Hepatocyte (in vitro differentiated cells): ENCODE data around the gene MEX3B. TPM values are rescaled to one million over a fixed set of nuclear protein-coding genes. Genes with fewer than 3 reads are reported as not detected.
"Not testable (repeated sequence)": the region's sequence is repeated elsewhere in the genome, so short reads cannot be mapped to it uniquely, and the experiment has no call there.

Experiments
- DNase-seq: peaks from one replicate; pipeline ENCODE4 v3.0.0-alpha.2; 2016; ENCODE audit warnings: low spot score
- H2AFZ ChIP-seq: fragments of 200-600 bp; sonication (generic); 2 replicates; pipeline ENCODE4 v1.6.0; 2016; ENCODE audit warnings: antibody characterized with exemption, mild to moderate bottlenecking
- H3K27ac ChIP-seq: fragments of 200-600 bp; sonication (generic); 2 replicates; pipeline ENCODE4 v1.5.1; 2016; ENCODE audit warnings: mild to moderate bottlenecking
- H3K27me3 ChIP-seq: fragments of 200-600 bp; sonication (generic); 2 replicates; pipeline ENCODE4 v1.6.1; 2016
- H3K36me3 ChIP-seq: fragments of 200-600 bp; sonication (generic); replicated peaks from 2 replicates; pipeline ENCODE4 v1.5.1; 2016; ENCODE audit warnings: low read depth; ENCODE audit not compliant: insufficient read depth
- H3K4me1 ChIP-seq: fragments of 200-600 bp; sonication (generic); 2 replicates; pipeline ENCODE4 v1.5.1; 2016; ENCODE audit warnings: mild to moderate bottlenecking, moderate library complexity; ENCODE audit not compliant: insufficient read depth
- H3K4me2 ChIP-seq: fragments of 200-600 bp; sonication (generic); 2 replicates; pipeline ENCODE4 v1.6.0; 2016
- H3K4me3 ChIP-seq: fragments of 200-600 bp; sonication (generic); 2 replicates; pipeline ENCODE4 v1.5.1; 2016; ENCODE audit warnings: mild to moderate bottlenecking
- H3K79me2 ChIP-seq: fragments of 200-600 bp; sonication (generic); 2 replicates; pipeline ENCODE4 v1.6.0; 2017; ENCODE audit warnings: mild to moderate bottlenecking
- H3K9me2 ChIP-seq: fragments of 200-600 bp; sonication (generic); replicated peaks from 2 replicates; pipeline ENCODE4 v1.6.0; 2017; ENCODE audit warnings: mild to moderate bottlenecking; ENCODE audit not compliant: insufficient read depth
- H3K9me3 ChIP-seq: fragments of 200-600 bp; sonication (generic); 2 replicates; pipeline ENCODE4 v1.5.1; 2016; ENCODE audit warnings: low read depth, mild to moderate bottlenecking
- H4K20me1 ChIP-seq: fragments of 200-600 bp; sonication (generic); 2 replicates; pipeline ENCODE4 v1.6.0; 2016; ENCODE audit warnings: mild to moderate bottlenecking; ENCODE audit not compliant: insufficient read depth, poor library complexity, severe bottlenecking
- EZH2 ChIP-seq: fragments of 200-600 bp; sonication (generic); IDR thresholded peaks from 2 replicates; pipeline ENCODE4 v1.6.1; 2016; ENCODE audit warnings: antibody characterized with exemption, mild to moderate bottlenecking, borderline replicate concordance
- EZH2phosphoT487 ChIP-seq: fragments of 200-600 bp; sonication (generic); IDR thresholded peaks from one replicate; pipeline ENCODE4 v1.6.1; 2018; ENCODE audit warnings: antibody characterized with exemption, mild to moderate bottlenecking, low read depth, moderate library complexity; ENCODE audit not compliant: unreplicated experiment, severe bottlenecking
- WGBS: methylation state at CpG from one replicate; pipeline ENCODE4 v1.1.6; 2016; ENCODE audit warnings: low lambda C conversion rate; ENCODE audit errors: missing lambda C conversion rate; 5-methylcytosine and 5-hydroxymethylcytosine counted together
- polyA plus RNA-seq: library from polyadenylated mRNA; unstranded; fragments of >200 nt; fragmentation: Nextera tagmentation; extraction: Ambion mirVana; gene quantifications from 2 replicates; pipeline ENCODE4 v1.2.1, GENCODE V29; 2016
- total RNA-seq: library from RNA; depleted of rRNA; stranded (reverse); fragments of >200 nt; gene quantifications from 2 replicates; pipeline ENCODE4 v1.2.3, GENCODE V29; 2014
- TF ChIP-seq, protein P1 (sequence below): fragments of 200-600 bp; sonication (generic); IDR thresholded peaks from 2 replicates; pipeline ENCODE4 v1.5.1; 2016; ENCODE audit warnings: antibody characterized with exemption, mild to moderate bottlenecking; ENCODE audit not compliant: poor library complexity

MEX3B gene
- total and polyA plus RNA-seq, 2 experiments from 2014 or later = 4.8 to 10.0 TPM

DNA sequence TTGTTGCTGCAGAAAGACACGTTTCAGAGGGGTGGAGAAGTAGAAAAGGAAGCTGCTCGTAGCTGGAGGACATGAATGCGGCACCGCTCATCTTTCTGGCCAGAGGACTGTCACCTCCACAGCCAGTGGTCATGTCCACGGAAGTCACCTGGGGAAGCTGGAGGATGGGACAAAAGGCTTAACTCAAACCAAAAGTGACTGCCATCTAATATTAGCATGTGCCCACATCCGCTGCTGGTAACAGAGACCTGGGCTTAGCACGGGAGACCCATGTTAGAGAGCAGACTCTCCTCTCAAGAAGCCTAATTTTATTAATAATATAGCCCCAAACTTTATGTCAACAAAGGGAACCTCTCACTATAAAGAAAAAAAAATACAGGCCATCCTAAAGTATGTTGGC, 5.9 kb downstream of the MEX3B start:
- TF ChIP-seq, protein P1, sequence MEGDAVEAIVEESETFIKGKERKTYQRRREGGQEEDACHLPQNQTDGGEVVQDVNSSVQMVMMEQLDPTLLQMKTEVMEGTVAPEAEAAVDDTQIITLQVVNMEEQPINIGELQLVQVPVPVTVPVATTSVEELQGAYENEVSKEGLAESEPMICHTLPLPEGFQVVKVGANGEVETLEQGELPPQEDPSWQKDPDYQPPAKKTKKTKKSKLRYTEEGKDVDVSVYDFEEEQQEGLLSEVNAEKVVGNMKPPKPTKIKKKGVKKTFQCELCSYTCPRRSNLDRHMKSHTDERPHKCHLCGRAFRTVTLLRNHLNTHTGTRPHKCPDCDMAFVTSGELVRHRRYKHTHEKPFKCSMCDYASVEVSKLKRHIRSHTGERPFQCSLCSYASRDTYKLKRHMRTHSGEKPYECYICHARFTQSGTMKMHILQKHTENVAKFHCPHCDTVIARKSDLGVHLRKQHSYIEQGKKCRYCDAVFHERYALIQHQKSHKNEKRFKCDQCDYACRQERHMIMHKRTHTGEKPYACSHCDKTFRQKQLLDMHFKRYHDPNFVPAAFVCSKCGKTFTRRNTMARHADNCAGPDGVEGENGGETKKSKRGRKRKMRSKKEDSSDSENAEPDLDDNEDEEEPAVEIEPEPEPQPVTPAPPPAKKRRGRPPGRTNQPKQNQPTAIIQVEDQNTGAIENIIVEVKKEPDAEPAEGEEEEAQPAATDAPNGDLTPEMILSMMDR = no peak
- TF ChIP-seq EZH2 (no peak), EZH2phosphoT487 (no peak)

DNA sequence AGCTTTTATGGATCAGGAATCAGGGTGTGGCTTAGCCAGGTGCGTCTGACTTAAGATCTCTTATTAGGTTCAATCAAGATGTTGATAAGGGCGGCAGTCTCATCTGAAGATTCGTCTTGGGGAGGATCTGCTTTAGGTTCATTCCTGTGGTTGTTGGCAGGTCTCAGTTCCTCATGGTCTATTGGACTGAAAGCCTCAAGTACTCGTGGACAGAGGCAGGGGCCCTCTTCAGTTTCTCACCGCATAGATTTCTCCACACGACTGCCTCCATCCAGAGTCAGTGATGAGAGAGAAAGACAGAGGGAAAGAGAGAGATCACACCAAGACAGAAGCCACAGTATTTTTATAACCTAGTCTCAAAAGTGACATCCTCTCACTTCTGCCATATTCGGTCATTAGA, 9.4 kb downstream of the MEX3B start:
- no peaks in the 10 kb centered on the region for H3K9me3 ChIP-seq
- H3K27ac ChIP-seq = no peak overlapping the region
- H3K4me3 ChIP-seq = no peak overlapping the region
- H2AFZ ChIP-seq = no peak overlapping the region
- WGBS = 89% methylated on average over 7 of the region's 7 CpGs
- H3K36me3 ChIP-seq = no peaks in the 10 kb centered on the region
- no peaks in the 10 kb centered on the region for H3K9me2 ChIP-seq
- H3K79me2 ChIP-seq = no peaks in the 10 kb centered on the region
- H3K4me1 ChIP-seq = peaks cover 7% of the 10 kb centered on the region
- H3K4me2 ChIP-seq = no peak overlapping the region
- TF ChIP-seq EZH2phosphoT487 (no peak), EZH2 (no peak)
- TF ChIP-seq, protein P1 = no peak
- DNase-seq = no peak
- no peaks in the 10 kb centered on the region for H3K27me3 ChIP-seq
- H4K20me1 ChIP-seq = peaks cover 10% of the 10 kb centered on the region

More for the DNA sequence above, 5.9 kb downstream of the MEX3B start:
- Histone ChIP-seq H3K27ac (no peak overlapping the region), H4K20me1 (peaks cover 31% of the 10 kb centered on the region), H3K79me2 (peaks cover 24% of the 10 kb centered on the region), H3K27me3 (peaks cover 9% of the 10 kb centered on the region), H3K4me3 (no peak overlapping the region), H3K4me2 (no peak overlapping the region), H2AFZ (no peak overlapping the region), H3K9me2 (no peaks in the 10 kb centered on the region), H3K36me3 (no peaks in the 10 kb centered on the region), H3K4me1 (peaks cover 12% of the 10 kb centered on the region), H3K9me3 (no peaks in the 10 kb centered on the region)
- 93% methylated on average over 7 of the region's 7 CpGs for WGBS
- no peak for DNase-seq

DNA sequence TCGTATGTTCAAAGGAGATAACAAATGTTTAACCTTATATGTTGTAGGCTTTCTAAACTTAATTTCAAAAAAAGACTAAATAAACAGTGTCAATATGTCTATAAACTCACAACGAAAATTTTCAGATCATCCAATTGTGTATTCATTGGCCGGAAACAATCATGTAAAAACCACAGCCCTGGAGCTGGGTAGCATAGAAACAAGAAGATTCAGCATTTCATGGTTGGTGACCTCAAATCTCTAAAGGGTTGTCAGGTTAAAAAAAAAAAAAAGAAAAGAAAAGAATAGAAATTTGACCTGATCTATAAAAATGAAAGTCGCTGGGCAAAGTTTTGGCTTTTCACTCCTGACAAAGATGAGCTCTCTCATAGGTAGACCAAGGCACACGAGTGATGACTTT, 13.9 kb downstream of the MEX3B start:
- WGBS = 78% methylated on average over 5 of the region's 5 CpGs
- no peak for DNase-seq
- H3K27ac ChIP-seq = no peak overlapping the region
- no peak overlapping the region for H3K4me3 ChIP-seq
- H3K36me3 ChIP-seq = no peaks in the 10 kb centered on the region
- H3K27me3 ChIP-seq = no peaks in the 10 kb centered on the region
- no peak for TF ChIP-seq EZH2
- TF ChIP-seq EZH2phosphoT487 = no peak
- TF ChIP-seq, protein P1 = no peak
- no peak overlapping the region for H2AFZ ChIP-seq
- H3K9me2 ChIP-seq = no peaks in the 10 kb centered on the region
- H3K9me3 ChIP-seq = no peaks in the 10 kb centered on the region
- H4K20me1 ChIP-seq = no peaks in the 10 kb centered on the region
- no peak overlapping the region for H3K4me2 ChIP-seq
- no peaks in the 10 kb centered on the region for H3K79me2 ChIP-seq
- no peaks in the 10 kb centered on the region for H3K4me1 ChIP-seq

DNA sequence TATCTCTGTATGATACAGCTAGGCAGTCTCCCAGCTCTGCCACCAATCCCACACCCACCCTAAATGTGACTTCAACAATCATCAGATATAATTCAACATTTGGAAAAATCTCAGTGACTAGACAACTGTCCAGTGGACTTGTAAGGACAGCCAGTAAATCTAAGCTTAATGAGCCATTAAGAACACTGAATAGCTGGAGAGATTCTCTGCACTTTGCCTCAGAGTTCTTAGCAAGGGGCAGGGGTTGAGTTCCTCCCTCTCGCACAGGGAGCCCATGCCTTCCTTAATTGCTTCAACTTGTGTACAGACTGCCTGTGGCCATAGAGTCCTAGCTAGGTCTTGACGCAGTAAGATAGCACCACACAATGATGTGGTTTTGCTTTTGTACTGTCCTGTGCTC, 15.6 kb downstream of the MEX3B start:
- Histone ChIP-seq H3K79me2 (no peaks in the 10 kb centered on the region), H3K27me3 (no peaks in the 10 kb centered on the region), H2AFZ (no peak overlapping the region), H3K9me2 (no peaks in the 10 kb centered on the region), H4K20me1 (no peaks in the 10 kb centered on the region), H3K27ac (no peak overlapping the region), H3K36me3 (no peaks in the 10 kb centered on the region), H3K4me1 (no peaks in the 10 kb centered on the region), H3K9me3 (no peaks in the 10 kb centered on the region), H3K4me2 (no peak overlapping the region), H3K4me3 (no peak overlapping the region)
- TF ChIP-seq EZH2phosphoT487 (no peak), EZH2 (no peak)
- TF ChIP-seq, protein P1 = no peak
- WGBS = 84% methylated on average over 2 of the region's 2 CpGs
- DNase-seq = no peak

DNA sequence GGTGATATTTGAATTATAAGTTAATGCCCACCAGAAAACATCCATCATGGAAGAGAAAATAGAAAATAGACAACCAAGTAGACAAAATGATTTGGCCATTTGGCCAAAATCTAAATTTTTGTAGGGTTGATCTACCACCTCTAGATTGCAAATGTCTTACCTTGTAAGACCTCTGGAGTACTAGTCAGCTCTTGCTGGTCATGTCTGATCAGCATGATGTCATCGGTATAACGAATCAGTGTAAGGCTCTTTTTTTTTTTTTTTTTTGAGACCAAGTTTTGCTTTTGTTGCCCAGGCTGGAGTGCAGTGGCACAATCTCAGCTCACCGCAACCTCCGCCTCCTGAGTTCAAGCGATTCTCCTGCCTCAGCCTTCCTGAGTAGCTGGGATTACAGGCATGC, 17.7 kb downstream of the MEX3B start:
- not testable (repeated sequence) for H3K4me2 ChIP-seq
- 75% methylated on average over 5 of the region's 5 CpGs for WGBS

More for the DNA sequence above, 17.7 kb downstream of the MEX3B start:
- H3K79me2 ChIP-seq, H3K9me2 ChIP-seq, DNase-seq, H3K27me3 ChIP-seq, H3K27ac ChIP-seq, H3K36me3 ChIP-seq, H3K4me1 ChIP-seq, H2AFZ ChIP-seq, H4K20me1 ChIP-seq, H3K9me3 ChIP-seq, H3K4me3 ChIP-seq: not testable (repeated sequence)
